ENCODE results near the gene C14orf180. TPM values are rescaled to one million over a fixed set of nuclear protein-coding genes. Genes with fewer than 3 reads are reported as not detected.

C14orf180 gene
- total RNA-seq, 1 experiment from 2014 or later: not detected

GRCh38 chr14:104531421-104532190 is 48.0 kb upstream of the C14orf180 start:
- H3K9me3 ChIP-seq (ENCODE audit: control insufficient read depth, low read depth, low read length): peaks cover 14% of the 10 kb centered on the region
- H3K9ac ChIP-seq (ENCODE audit: extremely low read depth, insufficient read length, low read length): no peak overlapping the region
- H3K79me2 ChIP-seq (ENCODE audit: insufficient read depth, low read length): no peaks in the 10 kb centered on the region
- H3K27ac ChIP-seq (ENCODE audit: insufficient read length, low read depth, low read length): no peak overlapping the region
- H3K4me1 ChIP-seq (ENCODE audit: insufficient read depth, low read length): no peaks in the 10 kb centered on the region
- no peak overlapping the region for H2BK120ac ChIP-seq (ENCODE audit: low read depth, low read length, poor library complexity, severe bottlenecking)
- WGBS (ENCODE audit: extremely low coverage, insufficient read length, low lambda C conversion rate): no CpG with 5 or more reads among the region's 19 CpGs
- H3K4me2 ChIP-seq (ENCODE audit: insufficient read depth, insufficient read length, low read length): no peak overlapping the region
- no peaks in the 10 kb centered on the region for H4K20me1 ChIP-seq (ENCODE audit: control insufficient read depth, insufficient read depth, insufficient read length)
- H4K5ac ChIP-seq (ENCODE audit: insufficient read length, low read depth, low read length): no peak overlapping the region
- no peak overlapping the region for H3K27ac Mint-ChIP-seq
- H3K23ac ChIP-seq (ENCODE audit: insufficient read length, low read depth, low read length): no peak overlapping the region
- H2BK20ac ChIP-seq (ENCODE audit: low read depth, low read length, poor library complexity, severe bottlenecking): no peak overlapping the region
- no peak overlapping the region for H2AFZ ChIP-seq (ENCODE audit: low read length)
- H2BK12ac ChIP-seq (ENCODE audit: insufficient read length, low read depth, low read length): no peak overlapping the region
- no peaks in the 10 kb centered on the region for H3K79me1 ChIP-seq (ENCODE audit: insufficient read depth, low read depth, low read length, poor library complexity, severe bottlenecking)
- peaks cover 9% of the 10 kb centered on the region for H3K27me3 Mint-ChIP-seq (ENCODE audit: low read depth)
- no peak overlapping the region for H3K4me3 Mint-ChIP-seq
- no peak overlapping the region for H2BK5ac ChIP-seq (ENCODE audit: insufficient read length, low read length)
- no peaks in the 10 kb centered on the region for H3K4me1 Mint-ChIP-seq
- H3K9me3 Mint-ChIP-seq: peaks cover 19 to 25% of the 10 kb centered on the region in 2 experiments
- H3K36me3 Mint-ChIP-seq (ENCODE audit: insufficient read depth in 1 of 3, low read depth in 3 of 3): peaks cover 3 to 13% (median 4%) of the 10 kb centered on the region in 3 experiments; a peak in 4 of 7 replicates
- no peak overlapping the region for H3K18ac ChIP-seq (ENCODE audit: insufficient read length, low read depth, low read length)
- H3T11ph ChIP-seq (ENCODE audit: low read length): no peak overlapping the region
- H4K8ac ChIP-seq (replicated peaks; ENCODE audit: insufficient read length, low read depth, low read length): no peak overlapping the region
- no peak overlapping the region for H3K4ac ChIP-seq (ENCODE audit: low read depth, low read length)
- H3K27me3 ChIP-seq (ENCODE audit: insufficient read depth, low read length): no peaks in the 10 kb centered on the region
- H3K23me2 ChIP-seq (ENCODE audit: insufficient read length, low read depth, low read length, poor library complexity, severe bottlenecking): no peaks in the 10 kb centered on the region
- H2AK5ac ChIP-seq (ENCODE audit: insufficient read length, low read length): no peak overlapping the region
- H2BK15ac ChIP-seq (ENCODE audit: low read depth, low read length): no peak overlapping the region
- H3K14ac ChIP-seq (ENCODE audit: insufficient read depth, low read length): no peak overlapping the region
- no peak overlapping the region for H3K56ac ChIP-seq (ENCODE audit: insufficient read length, low read depth, low read length)
- no peak overlapping the region for H4K91ac ChIP-seq (ENCODE audit: insufficient read length, low read depth, low read length)
- no peak for TF ChIP-seq CTCF (conservative IDR thresholded peaks at IDR 0.05)
- DNase-seq: peak; percentile 18

Measured in H9 (cell line).